Measurements from ENCODE around the gene GNPNAT1. TPM values are rescaled to one million over a fixed set of nuclear protein-coding genes. Genes with fewer than 3 reads are reported as not detected.
A peak's percentile ranks its signal among the peaks of the same experiment; 100 is the strongest.

The GNPNAT1 gene
- total and polyA plus RNA-seq, 2 of the 8 experiments (the other 6 are each of a cell fraction or from before 2014, with no cell fraction given), result 25.5 to 54.1 TPM

- TF ChIP-seq, protein P1, sequence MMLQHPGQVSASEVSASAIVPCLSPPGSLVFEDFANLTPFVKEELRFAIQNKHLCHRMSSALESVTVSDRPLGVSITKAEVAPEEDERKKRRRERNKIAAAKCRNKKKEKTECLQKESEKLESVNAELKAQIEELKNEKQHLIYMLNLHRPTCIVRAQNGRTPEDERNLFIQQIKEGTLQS (IDR thresholded peaks at IDR 0.05; ENCODE audit: insufficient read depth, low read depth, low read length), result no peak
- TF ChIP-seq CREB1 (IDR thresholded peaks at IDR 0.05) (peak; percentile 22; the same call in 1 of the 2 replicates), TBP (IDR thresholded peaks at IDR 0.05; ENCODE audit: low read depth, low read length) (peak; percentile 54), HDAC6 (IDR thresholded peaks at IDR 0.05; ENCODE audit: low read depth, low read length) (no peak), RBBP5 (IDR thresholded peaks at IDR 0.05; ENCODE audit: borderline replicate concordance, low read depth, low read length) (0 out of 2 replicates have a peak, but pooled peaks have one; percentile 11), GTF2F1 (IDR thresholded peaks at IDR 0.05; ENCODE audit: borderline replicate concordance, low read depth, low read length) (no peak), TAF7 (optimal IDR thresholded peaks at IDR 0.05; ENCODE audit: borderline replicate concordance, low read depth, low read length) (peak; percentile 70), POLR2A (IDR thresholded peaks at IDR 0.05; ENCODE audit: control extremely low read depth in 1 of 2, low read depth in 2 of 2, low read length in 2 of 2) (peak; percentile 79 to 85), CHD1 (IDR thresholded peaks at IDR 0.05; ENCODE audit: low read depth, low read length) (no peak), KDM4A (IDR thresholded peaks at IDR 0.05; ENCODE audit: low read depth, low read length, severe bottlenecking) (peak; percentile 60), PHF8 (conservative IDR thresholded peaks at IDR 0.05; ENCODE audit: low read depth, low read length) (peak; percentile 86), KDM1A (IDR thresholded peaks at IDR 0.05; ENCODE audit: borderline replicate concordance, low read length) (peak; percentile 54; the same call in 1 of the 2 replicates), MAX (IDR thresholded peaks at IDR 0.05) (peak; percentile 90)
- TF ChIP-seq, protein P2, sequence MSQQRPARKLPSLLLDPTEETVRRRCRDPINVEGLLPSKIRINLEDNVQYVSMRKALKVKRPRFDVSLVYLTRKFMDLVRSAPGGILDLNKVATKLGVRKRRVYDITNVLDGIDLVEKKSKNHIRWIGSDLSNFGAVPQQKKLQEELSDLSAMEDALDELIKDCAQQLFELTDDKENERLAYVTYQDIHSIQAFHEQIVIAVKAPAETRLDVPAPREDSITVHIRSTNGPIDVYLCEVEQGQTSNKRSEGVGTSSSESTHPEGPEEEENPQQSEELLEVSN (IDR thresholded peaks at IDR 0.05), result peak; percentile 88
Observed at GRCh38 chr14:52791223-52792096, at the start of gene GNPNAT1 (continued).

Data from H1 (cell line).